A549 (cell line): ENCODE data around the gene AVPI1. TPM values are rescaled to one million over a fixed set of nuclear protein-coding genes. Genes with fewer than 3 reads are reported as not detected.

Source experiments
- ATAC-seq, 2 experiments: fragments of 200-7000 bp in 1 of 2; fragments of >200 bp in 1 of 2; cut with Nextera tagmentation in 1 of 2; cut with Tn5 transposase in 1 of 2; 3 replicates each; pipeline versions ENCODE4 v1.8.0 to v1.9.1; 2018 to 2020; ENCODE audit warnings: mild to moderate bottlenecking in 1 of 2, moderate library complexity in 1 of 2
- CTCF ChIA-PET: fragments of 300-600 bp; sonication (Branson Sonifier 250); formaldehyde crosslinking; extraction: SDS; loops from one replicate; lab custom pipeline; 2021; ENCODE audit warnings: antibody characterized with exemption, inconsistent platforms; lab: Yijun Ruan, JAX
- POLR2A ChIA-PET: fragments of 350-600 bp; formaldehyde crosslinking; extraction: SDS; loops from one replicate; lab custom pipeline; 2021; ENCODE audit warnings: antibody characterized with exemption, inconsistent platforms; lab: Yijun Ruan, JAX
- DNase-seq, 2 experiments: peaks; one replicate each; pipeline versions ENCODE4 v3.0.0 to v3.0.0-alpha.2; 2011 to 2016; ENCODE audit warnings: low read depth in 1 of 2, low spot score in 1 of 2
- FAIRE-seq: peaks from 2 replicates; lab custom pipeline; 2011; peaks lifted over from hg19 to GRCh38; lab: Jason Lieb, UNC
- H3K27ac ChIP-seq, 2 experiments: fragments of >200 bp; sonication (Bioruptor Twin); formaldehyde crosslinking; 3 replicates each; pipeline ENCODE4 v1.5.1; 2016 to 2017
- H3K4me1 ChIP-seq: fragments of >200 bp; sonication (Bioruptor Twin); formaldehyde crosslinking; 3 replicates; pipeline ENCODE4 v1.6.1; 2016
- H3K4me2 ChIP-seq: fragments of >200 bp; sonication (Bioruptor Twin); formaldehyde crosslinking; 3 replicates; pipeline ENCODE4 v1.6.1; 2016
- H3K4me3 ChIP-seq: fragments of >200 bp; sonication (Bioruptor Twin); formaldehyde crosslinking; 3 replicates; pipeline ENCODE4 v1.5.1; 2016
- H3K9me3 ChIP-seq: fragments of >200 bp; sonication (Bioruptor Twin); formaldehyde crosslinking; 3 replicates; pipeline ENCODE4 v1.6.1; 2016
- BCL3 ChIP-seq: fragments of >200 bp; sonication (Bioruptor Twin); formaldehyde crosslinking; IDR thresholded peaks from 3 replicates; pipeline ENCODE4 v1.6.1; 2016
- BHLHE40 ChIP-seq: IDR thresholded peaks from 2 replicates; pipeline ENCODE4 v1.6.1; 2012; ENCODE audit warnings: low read depth, low read length, inconsistent platforms
- CEBPB ChIP-seq, 2 experiments: fragments of >200 bp in 1 of 2; sonication (Bioruptor Twin) in 1 of 2; formaldehyde crosslinking in 1 of 2; IDR thresholded peaks; 2 replicates each; pipeline ENCODE4 v1.6.1; 2012 to 2016
- CHD4 ChIP-seq: fragments of 200-600 bp; sonication (generic); IDR thresholded peaks from 2 replicates; pipeline ENCODE4 v1.6.1; 2016; ENCODE audit warnings: antibody characterized with exemption, mild to moderate bottlenecking, borderline replicate concordance
- CTCF ChIP-seq: fragments of >200 bp; sonication (Bioruptor Twin); formaldehyde crosslinking; IDR thresholded peaks from 3 replicates; pipeline ENCODE4 v1.5.1; 2016
- ESRRA ChIP-seq: fragments of 150-350 bp; IDR thresholded peaks from 2 replicates; pipeline ENCODE4 v1.6.1; 2014; ENCODE audit warnings: mild to moderate bottlenecking, low read length, borderline replicate concordance
- GATA3 ChIP-seq: IDR thresholded peaks from 2 replicates; pipeline ENCODE4 v1.6.1; 2012; ENCODE audit warnings: borderline replicate concordance
- HDAC2 ChIP-seq: fragments of 200-600 bp; sonication (generic); IDR thresholded peaks from 2 replicates; pipeline ENCODE4 v1.6.1; 2016
- JUN ChIP-seq, 2 experiments: fragments of >200 bp; sonication (Bioruptor Twin); formaldehyde crosslinking; IDR thresholded peaks; 2 replicates in 1 of 2; 3 replicates in 1 of 2; pipeline ENCODE4 v1.6.1; 2016 to 2017
- KDM5A ChIP-seq: fragments of 200-600 bp; sonication (generic); IDR thresholded peaks from 2 replicates; pipeline ENCODE4 v1.6.1; 2016; ENCODE audit warnings: antibody characterized with exemption, mild to moderate bottlenecking
- MAX ChIP-seq: IDR thresholded peaks from 2 replicates; pipeline ENCODE4 v1.6.1; 2012
- MYC ChIP-seq: IDR thresholded peaks from 2 replicates; pipeline ENCODE4 v1.6.1; 2012; ENCODE audit warnings: mild to moderate bottlenecking, inconsistent platforms, low read length, improper control_type of control experiment, borderline replicate concordance
- PBX3 ChIP-seq: IDR thresholded peaks from 2 replicates; pipeline ENCODE4 v1.6.1; 2012
- PHF8 ChIP-seq: fragments of 200-600 bp; sonication (generic); IDR thresholded peaks from 2 replicates; pipeline ENCODE4 v1.6.1; 2016; ENCODE audit warnings: low read depth, mild to moderate bottlenecking, antibody characterized with exemption, moderate library complexity, borderline replicate concordance
- POLR2A ChIP-seq: IDR thresholded peaks from 2 replicates; pipeline ENCODE4 v1.6.1; 2012; ENCODE audit warnings: mild to moderate bottlenecking, low read length
- POLR2AphosphoS2 ChIP-seq: conservative IDR thresholded peaks from 2 replicates; pipeline ENCODE4 v1.6.1; 2012; ENCODE audit warnings: low read length, improper control_type of control experiment, inconsistent platforms
- RCOR1 ChIP-seq: fragments of 150-350 bp; IDR thresholded peaks from 2 replicates; pipeline ENCODE4 v1.6.1; 2014; ENCODE audit warnings: antibody characterized with exemption, low read length, low read depth
- RFX5 ChIP-seq: fragments of 450-650 bp; IDR thresholded peaks from 2 replicates; pipeline ENCODE4 v1.7.1; 2014; ENCODE audit warnings: antibody characterized with exemption, mild to moderate bottlenecking, moderate library complexity
- SMC3 ChIP-seq: fragments of >200 bp; sonication (Bioruptor Twin); formaldehyde crosslinking; IDR thresholded peaks from 3 replicates; pipeline ENCODE4 v1.6.1; 2018; ENCODE audit warnings: inconsistent platforms
- SREBF2 ChIP-seq: fragments of 450-650 bp; IDR thresholded peaks from 2 replicates; pipeline ENCODE4 v1.6.1; 2014; ENCODE audit warnings: mild to moderate bottlenecking, moderate library complexity
- TFCP2L1 ChIP-seq: fragments of 250-450 bp; sonication (Bioruptor Pico); IDR thresholded peaks from 2 replicates; pipeline ENCODE4 v1.5.0; 2021; ENCODE audit warnings: mild to moderate bottlenecking
- TP53 ChIP-seq: fragments of 250-450 bp; sonication (Bioruptor Pico); IDR thresholded peaks from 2 replicates; pipeline ENCODE4 v1.5.0; 2021; ENCODE audit warnings: mild to moderate bottlenecking, moderate library complexity
- USF2 ChIP-seq: fragments of 450-650 bp; IDR thresholded peaks from 2 replicates; pipeline ENCODE4 v1.6.1; 2014; ENCODE audit warnings: antibody characterized with exemption
- ZC3H11A ChIP-seq: fragments of 450-650 bp; IDR thresholded peaks from 2 replicates; pipeline ENCODE4 v1.6.1; 2014; ENCODE audit warnings: antibody characterized with exemption, mild to moderate bottlenecking
- WGBS: methylation state at CpG from one replicate; pipeline ENCODE4 v1.1.6; 2017; ENCODE audit errors: missing lambda C conversion rate; 5-methylcytosine and 5-hydroxymethylcytosine counted together
- polyA plus RNA-seq, 4 experiments: library from polyadenylated mRNA; depleted of rRNA in 3 of 4; stranded (reverse); fragments of >200 nt; fragmentation: RNase III in 1 of 4; extraction: RNeasy Plus Mini Kit Qiagen cat#74134 plus additional on column Dnase treatment in 1 of 4; gene quantifications; 2 replicates in 3 of 4; 3 replicates in 1 of 4; pipeline ENCODE4 v1.2.3, GENCODE V29; 2011 to 2017

Gene AVPI1
- polyA plus RNA-seq, 2 of the 4 experiments (the other 2 are of a cell fraction): 48.7 to 70.3 TPM

GRCh38 chr10:97635577-97635976 is 51.5 kb downstream of the AVPI1 start:
- H3K4me1 ChIP-seq: peaks cover 7% of the 10 kb centered on the region; the same call in 2 of the 3 replicates

GRCh38 chr10:97633921-97634320 is 53.1 kb downstream of the AVPI1 start:
- 30% methylated on average over 8 of the region's 8 CpGs for WGBS
- FAIRE-seq: no peak
- DNase-seq: peak in 1 of 2 experiments; percentile 58
- H3K27ac ChIP-seq: peak overlapping the region; percentile 91 to 92
- ATAC-seq: peak; percentile 78
- TF ChIP-seq TP53 (CRISPR knock-in tag) (no peak; the same call in 1 of the 2 replicates), HDAC2 (no peak; the same call in 1 of the 2 replicates), SMC3 (0 out of 3 replicates have a peak, but pooled peaks have one; percentile 7), TFCP2L1 (CRISPR knock-in tag) (no peak), CTCF (peak; percentile 25; the same call in 1 of the 3 replicates)
- TF ChIP-seq, all 56 proteins: peak for 2
- POLR2A ChIA-PET: interaction anchor here (0.9 kb wide), 1 partner anchor 38 kb away, joined by 3 read pairs; no protein-coding TSS in a partner anchor
- Histone ChIP-seq H3K4me1 (peaks cover 7% of the 10 kb centered on the region; the same call in 2 of the 3 replicates), H3K4me2 (peak overlapping the region; percentile 88), H3K9me3 (no peaks in the 10 kb centered on the region), H3K4me3 (peak overlapping the region; percentile 87)
- CTCF ChIA-PET: interaction anchor here (1.0 to 1.9 kb wide), 4 partner anchors 10 to 62 kb away, joined by 3 to 17 read pairs (median 4); partner anchors contain the start of gene ANKRD2

More at GRCh38 chr10:97635577-97635976, 51.5 kb downstream of the AVPI1 start:
- Histone ChIP-seq H3K27ac (no peak overlapping the region), H3K4me2 (no peak overlapping the region), H3K9me3 (no peaks in the 10 kb centered on the region), H3K4me3 (no peak overlapping the region)
- ChIA-PET POLR2A (no interaction called here), CTCF (interaction anchor here (0.6 to 2.2 kb wide), 4 partner anchors 9 to 64 kb away, joined by 3 to 10 read pairs (median 4); partner anchors contain the start of gene ANKRD2)
- FAIRE-seq: no peak
- ATAC-seq: no peak
- WGBS: 84% methylated on average over 1 of the region's 1 CpG
- no peak for DNase-seq
- TF ChIP-seq ZC3H11A: peak; percentile 95
- TF ChIP-seq BCL3: no peak
- TF ChIP-seq CHD4: no peak
- no peak for TF ChIP-seq GATA3
- no peak for TF ChIP-seq POLR2AphosphoS2
- no peak for TF ChIP-seq BHLHE40

- ATAC-seq: peak; percentile 99
- no peak for TF ChIP-seq SREBF2
- TF ChIP-seq KDM5A: 0 out of 2 replicates have a peak, but pooled peaks have one; percentile 40
- TF ChIP-seq POLR2A: peak; percentile 60
- TF ChIP-seq PHF8: peak; percentile 70
- no peak; the same call in 1 of the 2 replicates for TF ChIP-seq TFCP2L1 (CRISPR knock-in tag)
- TF ChIP-seq ESRRA: no peak
- no peak for TF ChIP-seq MYC
- peak in 1 of 2 experiments; percentile 71; a peak in 3 of 5 replicates for TF ChIP-seq JUN (IDR thresholded peaks at IDR 0.05)
- TF ChIP-seq PBX3: 0 out of 2 replicates have a peak, but pooled peaks have one; percentile 31
- peak; percentile 81 for TF ChIP-seq MAX
- TF ChIP-seq GATA3: no peak
- TF ChIP-seq CEBPB (IDR thresholded peaks at IDR 0.05): peak; percentile 46 to 64; a peak in 3 of 4 replicates
- TF ChIP-seq RFX5: peak; percentile 86
- TF ChIP-seq USF2: no peak
- TF ChIP-seq RCOR1: no peak
- Histone ChIP-seq H3K4me1 (peaks cover 7% of the 10 kb centered on the region; the same call in 2 of the 3 replicates), H3K27ac (peak within 1 kb of the TSS; percentile 91 to 92), H3K4me3 (peak within 1 kb of the TSS; percentile 87), H3K4me2 (peak within 1 kb of the TSS; percentile 88), H3K9me3 (no peaks in the 10 kb centered on the region)
- DNase-seq: peak; percentile 93 to 95
- CTCF ChIA-PET: interaction anchor here (0.6 to 1.9 kb wide), 5 partner anchors 11 to 121 kb away, joined by 3 to 17 read pairs (median 4); partner anchors contain the start of gene ANKRD2
- FAIRE-seq: no peak
- POLR2A ChIA-PET: interaction anchor here (0.9 kb wide), 1 partner anchor 37 kb away, joined by 3 read pairs; no protein-coding TSS in a partner anchor
- WGBS: 2% methylated on average over 45 of the region's 62 CpGs
Measured at GRCh38 chr10:97632949-97633884, 53.8 kb downstream of the AVPI1 start, which contains the start of gene MORN4. MORN4 (minus strand) TSS chr10:97633500; CDS start chr10:97619653, 13,847 bp downstream.
